ENCODE measurements around the gene DDC.

- no peak for TF ChIP-seq CTCF (conservative IDR thresholded peaks at IDR 0.05)
- TF ChIP-seq EZH2 (IDR thresholded peaks at IDR 0.05; ENCODE audit: low read depth): no peak
These were observed 73.3 kb downstream of the DDC start for GRCh38 chr7:50491943-50492342.

Measured in PC-9 (cell line).